ENCODE measurements around the gene NTRK2.

- TF ChIP-seq POLR2A (IDR thresholded peaks at IDR 0.05) (no peak), CTCF (IDR thresholded peaks at IDR 0.05) (no peak)
Measured at GRCh38 chr9:85001925-85002324, 332.4 kb downstream of the NTRK2 start.
